Natural killer cell (primary cell): ENCODE results near the gene OTUD3. TPM values are rescaled to one million over a fixed set of nuclear protein-coding genes. Genes with fewer than 3 reads are reported as not detected.

Source experiments
- ATAC-seq, 3 donors: fragments of 150-1000 bp in 2 of 3; fragments of 200-7000 bp in 1 of 3; cut with Tn5 transposase; 1 replicate in 1 of 3; 2 replicates in 2 of 3; pipeline ENCODE4 v1.10.0; 2021; ENCODE audit warnings: mild to moderate bottlenecking in 2 of 3, moderate library complexity in 2 of 3
- DNase-seq, 2 donors: peaks; one replicate each; pipeline versions ENCODE4 v3.0.0 to v3.0.0-alpha.2; 2013 to 2021; ENCODE audit warnings: mixed read lengths in 1 of 2
- H3K27ac ChIP-seq: one replicate; pipeline ENCODE4 v1.5.1; 2013; ENCODE audit warnings: mild to moderate bottlenecking, low read length
- H3K27me3 ChIP-seq: one replicate; pipeline ENCODE4 v1.6.1; 2013; ENCODE audit warnings: low read length; ENCODE audit not compliant: control insufficient read depth, insufficient read depth
- H3K36me3 ChIP-seq: one replicate; pipeline ENCODE4 v1.6.1; 2013; ENCODE audit warnings: low read length; ENCODE audit not compliant: control insufficient read depth, insufficient read depth
- H3K4me1 ChIP-seq: one replicate; pipeline ENCODE4 v1.6.1; 2013; ENCODE audit warnings: low read length; ENCODE audit not compliant: control insufficient read depth, insufficient read depth
- H3K4me3 ChIP-seq: one replicate; pipeline ENCODE4 v1.5.1; 2013; ENCODE audit warnings: low read length
- H3K9me3 ChIP-seq: one replicate; pipeline ENCODE4 v1.6.1; 2013; ENCODE audit warnings: low read length; ENCODE audit not compliant: control insufficient read depth, insufficient read depth
- H3K27ac Mint-ChIP-seq, 2 donors: one replicate each; pipeline ENCODE4 v1.8.0; 2022; ENCODE audit warnings: mild to moderate bottlenecking in 2 of 2, mixed read lengths in 2 of 2, moderate library complexity in 1 of 2
- H3K27me3 Mint-ChIP-seq, 2 donors: one replicate each; pipeline ENCODE4 v1.8.0; 2022; ENCODE audit warnings: low read depth in 2 of 2, mixed read lengths in 2 of 2
- H3K36me3 Mint-ChIP-seq: one replicate; pipeline ENCODE4 v1.8.0; 2022; ENCODE audit warnings: mixed read lengths
- H3K4me1 Mint-ChIP-seq, 2 donors: one replicate each; pipeline ENCODE4 v1.8.0; 2022; ENCODE audit warnings: mixed read lengths in 2 of 2
- H3K4me3 Mint-ChIP-seq: one replicate; pipeline ENCODE4 v1.8.0; 2022; ENCODE audit warnings: mild to moderate bottlenecking, moderate library complexity, mixed read lengths
- H3K9me3 Mint-ChIP-seq, 2 donors: one replicate each; pipeline ENCODE4 v1.8.0; 2022; ENCODE audit warnings: mixed read lengths in 2 of 2
- WGBS: methylation state at CpG from one replicate; pipeline ENCODE4 v1.1.7; 2013; ENCODE audit warnings: missing lambda C conversion rate; ENCODE audit not compliant: insufficient coverage; 5-methylcytosine and 5-hydroxymethylcytosine counted together
- intact Hi-C: fragments of 100-400 bp; cut with micrococcal nuclease; formaldehyde crosslinking; loops from one replicate; pipeline ENCODE4 v1.14.2; 2022
- total RNA-seq, 4 donors: library from RNA; stranded (reverse); fragments of 120-200 nt in 1 of 4; gene quantifications; one replicate each; pipeline versions ENCODE4 v1.2.3 to v1.2.4, GENCODE V29; 2013 to 2022
- TF ChIP-seq, protein P1 (sequence below): fragments of 200-600 bp; IDR thresholded peaks from one replicate; pipeline ENCODE4 v1.8.0; 2022; ENCODE audit warnings: antibody characterized with exemption

Gene OTUD3
- total RNA-seq, 3 donors from 2014 or later (not counting 1 experiment from before 2014, with no cell fraction given), result 10.5 to 21.8 (median 19.0) TPM

DNA sequence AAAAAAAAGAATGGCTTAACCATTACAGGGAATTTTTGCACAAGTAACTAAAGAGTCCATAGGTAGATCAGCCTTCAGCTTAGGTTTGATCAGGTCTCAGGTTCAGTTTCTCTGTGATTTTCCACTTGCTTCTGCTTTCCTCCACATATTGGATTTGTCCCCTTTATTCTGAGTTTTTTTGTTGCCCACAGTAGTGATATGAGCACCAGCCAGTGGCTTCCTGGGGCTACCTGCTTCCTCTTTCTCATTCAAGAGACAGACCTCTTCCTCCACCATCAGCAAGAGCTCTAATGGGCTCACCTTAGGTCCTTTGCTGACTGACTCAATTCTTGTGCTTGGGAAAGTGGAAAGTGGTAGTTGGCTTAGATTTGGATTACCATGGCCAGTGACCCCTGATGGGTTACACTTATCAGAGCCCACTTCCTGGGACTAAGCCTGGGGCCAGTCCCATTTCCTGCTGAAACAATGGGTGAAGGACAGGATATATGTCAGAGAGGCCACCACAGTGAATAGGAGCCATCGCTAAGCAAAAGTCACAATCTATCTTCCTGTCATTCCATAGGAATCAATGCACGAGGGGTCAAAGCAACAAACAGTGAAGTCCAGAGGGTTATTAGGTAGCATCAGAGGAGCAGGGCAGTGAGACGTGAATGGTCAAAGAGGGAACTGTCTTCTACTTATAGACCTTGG, 54.0 kb downstream of the OTUD3 start:
- H3K36me3 Mint-ChIP-seq, result no peaks in the 10 kb centered on the region
- peaks cover 5 to 8% of the 10 kb centered on the region in 2 donors for H3K27me3 Mint-ChIP-seq
- 77% methylated on average over 3 of the region's 3 CpGs for WGBS

DNA sequence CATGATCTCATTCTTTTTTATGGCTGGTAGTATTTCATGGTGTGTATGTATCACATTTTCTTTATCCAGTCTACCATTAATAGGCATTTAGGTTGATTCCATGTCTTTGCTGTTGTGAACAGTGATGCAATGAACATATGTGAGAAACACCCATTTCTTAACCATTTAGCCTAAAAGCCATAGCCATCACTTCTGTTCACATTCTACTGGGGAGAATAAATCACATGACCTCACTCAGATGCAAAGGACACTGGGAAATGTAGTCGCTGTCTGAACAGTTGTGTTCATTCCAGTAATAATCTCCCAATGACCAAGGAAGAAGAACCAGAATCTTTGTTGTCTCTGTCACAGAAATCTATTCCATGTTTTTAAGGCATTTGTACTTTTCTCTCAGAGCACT, 56.3 kb downstream of the OTUD3 start:
- no peaks in the 10 kb centered on the region for H3K36me3 Mint-ChIP-seq
- Histone ChIP-seq H3K36me3 (no peaks in the 10 kb centered on the region), H3K9me3 (no peaks in the 10 kb centered on the region), H3K27me3 (no peaks in the 10 kb centered on the region), H3K4me3 (no peak overlapping the region), H3K27ac (no peak overlapping the region), H3K4me1 (no peaks in the 10 kb centered on the region)
- TF ChIP-seq, protein P1, sequence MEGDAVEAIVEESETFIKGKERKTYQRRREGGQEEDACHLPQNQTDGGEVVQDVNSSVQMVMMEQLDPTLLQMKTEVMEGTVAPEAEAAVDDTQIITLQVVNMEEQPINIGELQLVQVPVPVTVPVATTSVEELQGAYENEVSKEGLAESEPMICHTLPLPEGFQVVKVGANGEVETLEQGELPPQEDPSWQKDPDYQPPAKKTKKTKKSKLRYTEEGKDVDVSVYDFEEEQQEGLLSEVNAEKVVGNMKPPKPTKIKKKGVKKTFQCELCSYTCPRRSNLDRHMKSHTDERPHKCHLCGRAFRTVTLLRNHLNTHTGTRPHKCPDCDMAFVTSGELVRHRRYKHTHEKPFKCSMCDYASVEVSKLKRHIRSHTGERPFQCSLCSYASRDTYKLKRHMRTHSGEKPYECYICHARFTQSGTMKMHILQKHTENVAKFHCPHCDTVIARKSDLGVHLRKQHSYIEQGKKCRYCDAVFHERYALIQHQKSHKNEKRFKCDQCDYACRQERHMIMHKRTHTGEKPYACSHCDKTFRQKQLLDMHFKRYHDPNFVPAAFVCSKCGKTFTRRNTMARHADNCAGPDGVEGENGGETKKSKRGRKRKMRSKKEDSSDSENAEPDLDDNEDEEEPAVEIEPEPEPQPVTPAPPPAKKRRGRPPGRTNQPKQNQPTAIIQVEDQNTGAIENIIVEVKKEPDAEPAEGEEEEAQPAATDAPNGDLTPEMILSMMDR, result no peak
- DNase-seq (no peak), ATAC-seq (no peak)
- H3K27me3 Mint-ChIP-seq, result peaks cover 6 to 10% of the 10 kb centered on the region in 2 donors
- H3K4me3 Mint-ChIP-seq, result no peak overlapping the region
- intact Hi-C loops, result no loop called here
- H3K4me1 Mint-ChIP-seq, result peaks cover 0 to 4% of the 10 kb centered on the region in 2 donors
- H3K27ac Mint-ChIP-seq, result no peak overlapping the region
- peaks cover 0 to 3% of the 10 kb centered on the region in 2 donors for H3K9me3 Mint-ChIP-seq
- 83% methylated on average over 1 of the region's 1 CpG for WGBS

More for the DNA sequence above, 54.0 kb downstream of the OTUD3 start:
- no peak overlapping the region for H3K27ac ChIP-seq
- Mint-ChIP-seq H3K27ac (no peak overlapping the region), H3K4me3 (no peak overlapping the region), H3K4me1 (peaks cover 0 to 4% of the 10 kb centered on the region in 2 donors), H3K9me3 (peaks cover 4 to 8% of the 10 kb centered on the region in 2 donors)
- TF ChIP-seq, protein P1, result no peak
- no peak for ATAC-seq
- DNase-seq, result no peak
- intact Hi-C loops, result no loop called here
- peaks cover 17% of the 10 kb centered on the region for H3K9me3 ChIP-seq
- no peak overlapping the region for H3K4me3 ChIP-seq
- H3K4me1 ChIP-seq, result no peaks in the 10 kb centered on the region
- no peaks in the 10 kb centered on the region for H3K27me3 ChIP-seq
- no peaks in the 10 kb centered on the region for H3K36me3 ChIP-seq

DNA sequence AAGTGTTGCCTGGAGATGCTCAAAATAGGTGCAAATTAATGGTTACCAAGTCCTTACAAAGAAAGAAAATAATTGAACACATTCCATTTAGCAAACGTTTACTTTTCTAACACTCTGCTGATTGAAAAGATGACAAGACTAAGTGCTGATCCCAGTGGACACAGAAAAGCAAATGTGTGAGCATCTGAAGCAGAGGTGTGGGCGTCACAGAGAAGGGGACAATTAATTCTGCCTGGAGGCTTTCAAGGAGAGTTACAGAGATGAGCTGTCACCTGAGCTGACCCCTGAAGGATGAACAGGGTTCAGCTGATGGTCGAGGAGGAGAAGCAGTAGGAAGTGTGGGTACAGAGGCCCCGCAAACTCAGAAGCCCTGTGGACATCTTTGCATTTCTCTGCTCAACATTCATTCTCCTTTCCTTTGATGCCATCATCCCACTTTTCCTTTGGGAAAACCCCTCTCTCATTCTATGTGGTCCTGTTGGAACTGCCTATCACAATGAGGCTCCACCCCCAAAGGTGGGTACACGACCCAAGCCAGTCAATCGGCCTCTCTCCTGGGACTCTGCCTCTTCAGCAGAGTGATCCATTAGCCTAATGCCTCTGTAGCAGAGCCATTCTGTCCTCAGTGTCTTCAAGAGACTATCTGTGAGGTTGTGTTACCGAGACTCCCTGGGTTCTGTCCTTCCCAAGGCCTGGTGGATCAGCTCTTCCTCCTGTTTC, 58.5 kb downstream of the OTUD3 start:
- Mint-ChIP-seq H3K27ac (no peak overlapping the region), H3K4me3 (no peak overlapping the region), H3K4me1 (peaks cover 0 to 4% of the 10 kb centered on the region in 2 donors), H3K9me3 (no peaks in the 10 kb centered on the region), H3K27me3 (peaks cover 8 to 14% of the 10 kb centered on the region in 2 donors), H3K36me3 (no peaks in the 10 kb centered on the region)
- Histone ChIP-seq H3K27ac (no peak overlapping the region), H3K36me3 (no peaks in the 10 kb centered on the region), H3K4me3 (no peak overlapping the region), H3K27me3 (no peaks in the 10 kb centered on the region), H3K9me3 (no peaks in the 10 kb centered on the region), H3K4me1 (no peaks in the 10 kb centered on the region)
- intact Hi-C loops, result no loop called here
- TF ChIP-seq, protein P1, result no peak
- 82% methylated on average over 7 of the region's 7 CpGs for WGBS
- DNase-seq, result no peak
- ATAC-seq, result no peak
